ENCODE results near the gene STIM1. TPM values are rescaled to one million over a fixed set of nuclear protein-coding genes. Genes with fewer than 3 reads are reported as not detected.
"Not testable (repeated sequence)": the region's sequence is repeated elsewhere in the genome, so short reads cannot be mapped to it uniquely, and the experiment has no call there.

The STIM1 gene
- total and polyA plus RNA-seq, 2 experiments from 2014 or later = 16.1 to 60.0 TPM

DNA sequence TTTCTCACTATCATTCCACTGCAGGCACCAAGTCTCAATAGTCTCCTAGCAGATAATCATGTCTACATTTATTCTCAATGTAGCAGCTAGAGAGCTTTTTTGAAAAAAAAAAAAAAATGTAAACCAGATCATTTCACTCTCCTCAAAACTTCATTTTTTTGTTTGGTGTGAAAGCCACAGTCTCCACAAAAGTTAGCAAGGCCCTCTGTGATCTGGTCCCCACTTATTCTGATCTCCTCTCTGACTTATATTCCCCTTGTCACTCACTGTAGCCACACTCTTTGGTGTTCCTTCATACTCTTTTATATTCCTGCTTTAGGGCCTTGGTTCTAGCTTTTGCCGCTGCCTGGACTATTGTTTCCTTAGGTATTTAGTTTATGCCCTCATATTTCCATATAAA, 137.5 kb downstream of the STIM1 start:
- DNase-seq (ENCODE audit: low read depth in 1 of 2, low spot score in 1 of 2) = no peak
- no peak for TF ChIP-seq CTCF (IDR thresholded peaks at IDR 0.05; ENCODE audit: low read depth, low read length)
- no peaks in the 10 kb centered on the region for H3K9me3 ChIP-seq (ENCODE audit: low read depth)
- no peaks in the 10 kb centered on the region for H3K4me1 ChIP-seq (ENCODE audit: low read depth)
- H3K36me3 ChIP-seq = no peaks in the 10 kb centered on the region
- H3K27me3 ChIP-seq = peaks cover 19% of the 10 kb centered on the region
- H3K27ac ChIP-seq = no peak overlapping the region
- H3K4me3 ChIP-seq = no peak overlapping the region

DNA sequence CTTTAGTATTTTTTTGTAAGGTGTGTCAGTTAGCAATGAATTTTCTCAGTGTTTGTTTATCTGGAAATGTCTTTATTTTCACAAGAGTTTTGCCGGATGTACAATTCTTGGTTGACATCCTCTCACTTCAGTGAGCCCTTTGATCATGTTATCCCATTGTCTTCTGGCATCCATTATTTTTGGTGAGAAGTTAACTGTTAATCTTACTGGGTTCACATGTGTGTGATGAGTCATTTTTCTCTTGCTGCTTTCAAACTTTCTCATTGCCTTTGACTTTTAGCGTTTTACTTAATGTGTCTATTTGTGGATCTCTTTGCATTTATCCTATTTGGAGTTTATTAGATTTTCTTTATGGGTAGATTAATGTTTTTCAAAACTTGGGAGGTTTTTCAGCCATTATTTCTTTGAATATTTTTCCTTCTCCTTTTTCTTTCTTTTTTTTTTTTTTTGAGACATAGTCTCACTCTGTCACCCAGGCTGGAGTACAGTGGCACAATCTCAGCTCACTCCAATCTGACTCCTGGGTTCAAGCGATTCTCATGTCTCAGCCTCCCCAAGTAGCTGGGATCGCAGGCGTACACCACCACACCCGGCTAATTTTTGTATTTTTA, 138.7 kb downstream of the STIM1 start:
- TF ChIP-seq CTCF (IDR thresholded peaks at IDR 0.05; ENCODE audit: low read depth, low read length) = no peak
- Histone ChIP-seq H3K4me1 (ENCODE audit: low read depth) (no peaks in the 10 kb centered on the region), H3K36me3 (no peaks in the 10 kb centered on the region), H3K4me3 (no peak overlapping the region), H3K9me3 (ENCODE audit: low read depth) (no peaks in the 10 kb centered on the region), H3K27ac (no peak overlapping the region), H3K27me3 (peaks cover 9% of the 10 kb centered on the region)
- no peak for DNase-seq (ENCODE audit: low read depth in 1 of 2, low spot score in 1 of 2)

DNA sequence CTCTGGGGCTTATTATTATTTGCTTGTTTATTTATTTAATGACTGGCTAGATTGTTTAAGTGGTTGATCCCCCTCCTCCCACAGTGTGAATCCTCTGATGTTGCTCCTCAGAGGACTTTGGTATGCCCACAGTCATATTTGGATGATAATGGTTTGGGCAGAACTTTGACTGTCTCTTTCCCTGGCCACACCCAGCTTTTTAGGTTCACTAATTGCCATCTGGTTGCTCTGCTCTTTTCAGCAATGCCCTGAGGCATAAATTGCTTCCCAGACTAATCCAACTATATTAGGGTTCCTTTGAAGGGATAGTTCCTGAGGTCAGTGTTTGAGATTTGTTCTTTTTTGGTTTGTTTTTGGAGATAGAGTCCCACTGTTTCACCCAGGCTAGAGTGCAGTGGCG, 139.8 kb downstream of the STIM1 start:
- no peak overlapping the region for H3K4me3 ChIP-seq
- no peaks in the 10 kb centered on the region for H3K36me3 ChIP-seq
- TF ChIP-seq CTCF (IDR thresholded peaks at IDR 0.05; ENCODE audit: low read depth, low read length) = no peak
- no peak overlapping the region for H3K27ac ChIP-seq
- H3K27me3 ChIP-seq = no peaks in the 10 kb centered on the region
- no peak for DNase-seq (ENCODE audit: low read depth in 1 of 2, low spot score in 1 of 2)
- H3K9me3 ChIP-seq (ENCODE audit: low read depth) = no peaks in the 10 kb centered on the region
- no peaks in the 10 kb centered on the region for H3K4me1 ChIP-seq (ENCODE audit: low read depth)

DNA sequence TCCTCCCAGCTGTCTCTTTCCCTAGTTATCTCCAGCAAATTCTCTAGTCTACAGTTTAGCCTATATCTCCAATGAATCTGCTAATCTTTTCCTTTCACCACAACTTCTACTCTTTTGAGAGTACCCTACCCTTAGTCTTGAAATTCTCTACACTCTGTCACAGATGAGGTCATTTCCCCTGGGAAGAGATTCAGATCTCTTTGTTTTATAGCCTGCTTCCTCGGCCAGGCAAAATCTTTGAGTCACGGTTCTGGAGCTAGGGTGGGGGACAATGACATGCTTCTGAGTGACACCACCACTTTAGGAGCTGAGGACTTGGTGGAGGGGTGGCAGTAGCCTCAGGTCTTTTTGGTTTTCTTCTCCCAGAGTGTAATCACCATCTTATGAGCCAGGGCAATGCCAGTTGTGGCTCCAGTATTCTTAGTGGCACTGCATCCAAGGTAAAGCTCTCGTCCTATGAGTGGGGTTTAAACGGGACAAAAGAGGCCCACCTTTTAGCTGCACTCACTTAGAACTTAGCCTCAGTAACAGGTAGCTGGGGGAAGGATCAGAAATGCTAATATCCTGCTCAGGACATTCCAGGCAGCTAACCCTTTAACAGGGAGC, 140.6 kb downstream of the STIM1 start:
- H3K4me3 ChIP-seq = no peak overlapping the region
- H3K36me3 ChIP-seq = no peaks in the 10 kb centered on the region
- TF ChIP-seq CTCF (IDR thresholded peaks at IDR 0.05; ENCODE audit: low read depth, low read length) = no peak
- DNase-seq (ENCODE audit: low read depth in 1 of 2, low spot score in 1 of 2) = peak in 1 of 2 donors; percentile 48
- H3K27me3 ChIP-seq = no peaks in the 10 kb centered on the region
- no peaks in the 10 kb centered on the region for H3K9me3 ChIP-seq (ENCODE audit: low read depth)
- no peak overlapping the region for H3K27ac ChIP-seq
- H3K4me1 ChIP-seq (ENCODE audit: low read depth) = no peaks in the 10 kb centered on the region

GRCh38 chr11:3996651-3997050, 141.2 kb downstream of the STIM1 start:
- Histone ChIP-seq H3K4me1 (ENCODE audit: low read depth) (no peaks in the 10 kb centered on the region), H3K27ac (no peak overlapping the region), H3K36me3 (no peaks in the 10 kb centered on the region), H3K27me3 (no peaks in the 10 kb centered on the region), H3K9me3 (ENCODE audit: low read depth) (no peaks in the 10 kb centered on the region), H3K4me3 (no peak overlapping the region)
- TF ChIP-seq CTCF (IDR thresholded peaks at IDR 0.05; ENCODE audit: low read depth, low read length) = no peak
- no peak for DNase-seq (ENCODE audit: low read depth in 1 of 2, low spot score in 1 of 2)

GRCh38 chr11:4004753-4005152, 149.3 kb downstream of the STIM1 start:
- not testable (repeated sequence) for H3K4me3 ChIP-seq, H3K27me3 ChIP-seq, H3K36me3 ChIP-seq

More at GRCh38 chr11:4004753-4005152, 149.3 kb downstream of the STIM1 start:
- not testable (repeated sequence) for H3K4me1 ChIP-seq (ENCODE audit: low read depth); H3K9me3 ChIP-seq (ENCODE audit: low read depth); H3K27ac ChIP-seq; DNase-seq (ENCODE audit: low read depth in 1 of 2, low spot score in 1 of 2)

Measured in cardiac muscle cell (in vitro differentiated cells and primary cell).